IPS-NIHi11 (cell line): ENCODE data around the gene ILDR1.
"Not testable (repeated sequence)": the region's sequence is repeated elsewhere in the genome, so short reads cannot be mapped to it uniquely, and the experiment has no call there.

Source experiments
- DNase-seq: peaks from one replicate; pipeline ENCODE4 v3.0.0; 2012; ENCODE audit warnings: mixed read lengths, low spot score

The ILDR1 gene

GRCh38 chr3:121942116-121942786 is 79.8 kb downstream of the ILDR1 start:
- no peak for DNase-seq

- DNase-seq = no peak
Measured at GRCh38 chr3:121941592-121941991, 80.5 kb downstream of the ILDR1 start.

- DNase-seq = not testable (repeated sequence)
Measured at GRCh38 chr3:121938141-121938855, 83.7 kb downstream of the ILDR1 start.
